ENCODE measurements around the gene PCSK7.

Gene PCSK7

DNA sequence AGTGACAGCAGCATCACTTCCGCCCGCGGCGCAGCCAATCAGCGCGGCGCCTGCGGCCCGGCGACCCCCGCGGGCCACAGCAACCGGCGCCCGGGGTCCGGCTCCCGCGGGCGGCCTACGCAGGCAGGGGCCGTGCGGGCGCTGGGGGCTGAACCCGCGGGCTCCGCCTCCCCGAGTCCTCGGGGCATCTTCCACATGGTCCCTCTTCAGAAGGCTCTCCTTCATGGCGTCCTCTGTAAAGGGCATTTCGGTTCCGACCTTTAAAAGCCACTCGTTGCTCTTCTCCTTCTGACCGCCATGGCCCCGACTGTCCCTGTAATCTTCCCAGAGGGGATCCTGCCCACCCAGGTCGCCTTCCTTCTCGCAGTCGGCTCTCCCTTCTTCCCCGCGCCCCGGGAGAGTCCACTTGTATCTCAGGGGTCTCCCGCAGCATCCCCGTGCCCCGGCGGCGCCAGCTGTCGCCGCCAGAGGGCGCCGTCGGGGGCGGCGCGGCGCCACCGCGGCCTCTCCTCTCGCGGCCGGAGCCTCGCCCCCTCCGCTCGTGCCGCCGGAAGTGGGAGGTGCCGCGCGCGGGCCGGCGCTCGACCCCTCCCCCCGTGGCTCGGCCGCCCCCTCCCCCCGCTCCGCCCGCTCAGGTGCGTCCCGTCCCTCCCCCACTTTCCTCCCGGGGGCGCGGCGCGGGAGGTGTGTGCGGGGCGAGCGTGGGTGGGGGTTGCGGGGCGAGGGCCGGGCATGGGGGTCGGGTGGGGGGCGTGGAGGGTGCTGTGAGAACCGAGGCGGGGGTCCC lies 412 bp upstream of the PCSK7 start, which contains the start of gene RNF214:
Gene RNF214, plus strand, starts transcription at position 580 of the 787 bp plus-strand sequence. CDS start 1,602 bp downstream, outside the sequence.
- in situ Hi-C loops (cut with MboI; ENCODE audit: low sequenced_read_pairs) = no loop called here

DNA sequence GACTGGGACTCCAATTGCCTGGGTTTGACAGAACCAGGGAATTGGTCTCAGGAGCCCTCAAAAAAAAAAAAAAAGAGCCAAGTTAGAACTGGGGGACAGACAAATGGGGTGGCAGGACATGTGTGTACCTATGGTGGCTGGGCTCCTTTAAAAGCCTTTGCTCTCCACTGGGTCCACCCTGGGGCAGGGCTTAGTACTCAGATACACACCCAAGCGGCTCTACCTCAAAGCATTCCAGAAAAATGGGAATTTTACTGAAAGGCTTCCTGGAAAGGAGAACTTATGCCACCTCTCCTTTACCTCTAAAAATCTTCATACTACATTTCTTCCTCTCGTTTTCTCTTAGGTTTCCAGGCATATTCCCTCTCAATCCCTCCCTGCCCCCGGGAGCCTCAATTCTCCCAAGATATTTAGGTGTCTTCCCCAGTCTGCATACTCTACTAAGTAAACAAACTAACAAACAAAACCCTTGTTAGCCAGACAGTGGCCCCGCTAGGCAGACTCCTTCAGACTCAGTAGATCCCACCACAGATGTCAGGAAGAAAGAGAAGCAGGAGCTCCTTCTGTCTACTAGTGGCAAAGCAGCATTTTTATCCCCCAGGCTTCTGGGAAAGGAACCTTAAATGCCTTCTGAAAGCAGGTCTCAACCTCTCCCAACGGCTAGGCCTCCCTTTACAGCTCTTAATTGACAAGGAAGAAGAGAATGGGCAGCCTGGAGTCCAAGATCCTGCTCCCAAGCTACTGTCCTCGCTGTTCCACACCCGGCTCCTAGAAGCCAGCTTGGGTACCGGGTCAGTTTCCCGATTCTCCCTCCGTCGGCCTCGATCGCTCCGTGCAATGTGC lies 653 bp downstream of the PCSK7 start:
- in situ Hi-C loops (cut with MboI; ENCODE audit: low sequenced_read_pairs) = no loop called here

DNA sequence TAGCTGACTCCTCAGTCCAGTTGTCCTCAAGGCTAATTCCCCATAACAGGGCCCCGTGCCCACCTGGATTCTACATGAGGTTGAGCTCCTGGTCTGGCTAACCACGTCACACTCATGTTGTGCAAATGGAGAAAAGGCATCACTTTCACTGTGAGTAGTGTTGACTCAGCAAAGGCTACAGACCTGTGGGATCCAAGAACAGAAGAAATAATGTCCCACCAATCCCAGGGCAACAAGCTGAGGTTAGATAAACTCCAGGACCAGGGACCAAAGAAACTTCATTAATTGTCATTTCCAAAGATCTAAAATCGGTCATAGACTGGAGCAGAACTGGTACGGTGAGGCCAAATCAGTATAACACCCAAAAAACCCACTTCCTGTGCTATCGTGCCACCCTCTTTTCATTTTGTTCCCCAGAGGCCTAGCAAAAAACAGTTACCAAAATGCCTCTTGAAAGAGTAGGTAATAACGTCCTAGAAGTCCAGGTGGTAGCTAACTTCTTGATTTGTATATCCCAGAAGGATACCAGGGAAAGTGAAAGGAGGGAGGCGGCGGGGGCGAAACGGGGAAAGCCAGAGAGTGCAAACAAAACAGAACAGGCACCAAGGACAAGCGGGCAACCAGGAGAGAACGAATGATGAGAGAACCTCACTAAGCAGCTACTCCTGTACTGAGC lies 1.4 kb downstream of the PCSK7 start:
- in situ Hi-C loops (cut with MboI; ENCODE audit: low sequenced_read_pairs) = no loop called here

DNA sequence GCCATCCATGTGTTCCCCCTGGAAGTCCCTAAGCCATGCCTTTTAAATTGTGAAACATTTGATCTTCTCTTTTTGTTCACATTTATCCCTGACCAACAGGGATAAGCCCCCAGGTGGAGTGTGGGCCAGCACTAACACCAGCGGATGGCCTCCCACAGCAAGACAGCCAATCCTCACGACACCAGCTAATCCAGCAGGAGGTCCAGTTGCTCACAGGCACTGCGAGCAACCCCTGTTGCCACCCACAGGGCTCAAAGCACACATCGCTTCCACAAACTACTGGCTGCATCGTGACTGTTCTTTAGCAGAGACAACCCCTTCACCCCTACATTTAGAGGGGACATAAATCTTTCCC lies 2.0 kb downstream of the PCSK7 start:
- in situ Hi-C loops (cut with MboI; ENCODE audit: low sequenced_read_pairs) = no loop called here

DNA sequence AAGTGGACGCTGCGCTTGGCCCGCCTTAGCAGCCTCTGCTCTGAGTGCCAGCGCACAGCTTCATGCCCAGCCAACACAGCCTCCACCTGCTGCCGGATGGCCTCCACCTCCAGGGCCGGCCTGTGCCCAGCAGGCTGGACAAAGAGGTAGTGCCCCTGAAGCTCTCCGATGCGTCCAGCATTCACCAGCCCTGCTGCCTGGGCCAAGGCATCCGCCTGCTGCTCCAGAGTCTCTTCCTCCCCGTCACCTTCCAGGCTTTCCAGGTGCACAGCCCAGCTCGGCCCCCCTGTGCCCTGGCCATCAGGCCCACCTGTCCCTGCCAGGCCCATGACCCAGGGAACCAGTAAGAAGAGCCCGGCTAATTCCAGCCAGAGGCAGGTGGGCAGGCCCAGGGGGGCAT lies 2.5 kb downstream of the PCSK7 start:
- in situ Hi-C loops (cut with MboI; ENCODE audit: low sequenced_read_pairs) = no loop called here

DNA sequence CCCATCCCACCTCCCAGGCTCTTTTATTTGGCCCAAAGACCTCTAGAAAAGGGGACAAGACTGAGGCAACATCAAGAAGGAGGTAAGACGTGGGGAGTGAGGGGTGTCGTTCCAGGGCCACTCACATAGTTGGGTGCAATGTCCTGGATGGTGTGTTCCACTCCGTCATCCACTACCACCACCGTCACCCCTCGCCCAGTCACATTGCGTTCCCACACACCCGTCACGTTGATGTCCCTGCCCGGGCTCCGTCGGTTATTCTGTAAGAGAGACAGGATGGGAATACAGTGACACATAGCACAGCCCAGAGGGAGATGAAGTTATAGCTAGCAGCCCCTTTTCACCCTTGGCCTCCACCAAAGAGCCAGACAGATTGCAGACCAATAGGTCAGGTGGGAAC lies 3.8 kb downstream of the PCSK7 start:
- in situ Hi-C loops (cut with MboI; ENCODE audit: low sequenced_read_pairs) = no loop called here

DNA sequence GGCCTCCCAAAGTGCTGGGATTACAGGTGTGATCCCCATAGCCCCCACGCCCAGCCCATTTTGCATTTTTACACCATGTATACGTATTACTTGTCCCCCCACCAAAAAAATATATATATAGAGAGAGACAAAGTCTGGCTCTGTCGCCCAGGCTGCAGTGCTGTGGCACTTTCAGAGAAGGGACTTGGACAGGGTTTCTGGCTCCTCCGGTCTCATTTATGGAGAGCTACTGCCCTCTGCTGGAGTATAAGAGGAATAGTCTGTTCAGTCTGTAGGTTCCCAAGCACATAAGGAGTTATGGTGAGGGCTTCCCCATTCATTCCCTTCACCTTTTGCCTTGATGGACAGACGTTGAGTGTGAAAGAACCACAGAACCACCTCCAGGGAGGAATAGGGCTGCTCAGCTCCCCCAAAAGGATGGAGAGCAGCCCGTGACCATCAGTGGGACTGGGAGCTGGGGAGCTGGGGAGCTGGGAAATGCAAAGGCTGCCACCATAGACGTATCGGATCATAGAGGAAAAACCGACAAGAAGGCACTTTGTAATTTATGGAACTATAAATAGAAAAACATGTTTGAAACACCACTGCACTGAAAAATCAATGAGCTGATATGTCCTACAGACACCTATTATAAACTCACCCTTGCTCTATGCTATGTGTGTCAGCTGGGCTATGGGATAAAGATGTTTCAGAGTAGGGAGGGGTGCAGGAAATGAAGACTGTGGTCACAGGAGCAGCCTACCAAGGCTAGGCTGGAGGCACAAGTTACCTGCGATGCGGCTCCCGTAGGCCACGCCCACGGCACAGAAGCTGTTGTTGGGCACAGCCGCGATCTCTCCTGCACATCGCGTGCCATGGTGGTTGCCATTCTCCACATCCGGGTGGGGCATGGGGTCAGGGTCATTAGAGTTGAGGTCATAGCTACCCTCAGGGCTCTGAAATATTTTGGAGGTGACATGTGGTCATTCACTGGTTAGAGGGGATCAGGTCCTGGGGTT lies 5.2 kb downstream of the PCSK7 start:
- in situ Hi-C loops (cut with MboI; ENCODE audit: low sequenced_read_pairs) = no loop called here

DNA sequence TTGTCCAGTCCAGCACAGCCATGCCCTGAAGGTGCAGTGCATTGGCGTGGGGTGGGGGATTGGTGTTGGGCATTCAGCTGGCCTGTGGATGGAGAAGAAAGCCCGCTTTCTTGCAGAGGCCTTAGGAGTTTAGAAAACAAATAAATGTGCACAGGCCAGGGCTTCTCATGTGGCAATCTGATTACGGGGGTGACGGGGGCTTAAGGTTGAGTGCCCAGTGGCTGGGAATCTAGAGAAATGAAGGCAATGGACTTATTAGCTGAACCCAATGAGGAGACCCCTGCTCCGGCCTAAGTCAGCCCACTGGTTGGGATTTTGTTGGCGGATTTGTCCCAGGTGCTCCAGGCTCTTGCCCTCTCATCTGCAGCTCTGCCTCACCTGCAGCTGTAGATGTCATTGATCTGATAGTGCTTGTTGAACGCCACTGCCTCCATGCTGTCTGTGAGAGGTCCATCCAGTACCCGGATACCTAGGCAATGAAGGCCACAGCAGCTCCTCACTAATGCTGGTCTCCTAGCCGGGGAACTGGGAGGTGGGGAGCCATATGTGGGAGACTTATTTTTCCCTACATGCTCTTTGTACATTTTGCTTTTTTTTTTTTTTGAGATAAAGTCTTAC lies 6.2 kb downstream of the PCSK7 start:
- in situ Hi-C loops (cut with MboI; ENCODE audit: low sequenced_read_pairs) = no loop called here

DNA sequence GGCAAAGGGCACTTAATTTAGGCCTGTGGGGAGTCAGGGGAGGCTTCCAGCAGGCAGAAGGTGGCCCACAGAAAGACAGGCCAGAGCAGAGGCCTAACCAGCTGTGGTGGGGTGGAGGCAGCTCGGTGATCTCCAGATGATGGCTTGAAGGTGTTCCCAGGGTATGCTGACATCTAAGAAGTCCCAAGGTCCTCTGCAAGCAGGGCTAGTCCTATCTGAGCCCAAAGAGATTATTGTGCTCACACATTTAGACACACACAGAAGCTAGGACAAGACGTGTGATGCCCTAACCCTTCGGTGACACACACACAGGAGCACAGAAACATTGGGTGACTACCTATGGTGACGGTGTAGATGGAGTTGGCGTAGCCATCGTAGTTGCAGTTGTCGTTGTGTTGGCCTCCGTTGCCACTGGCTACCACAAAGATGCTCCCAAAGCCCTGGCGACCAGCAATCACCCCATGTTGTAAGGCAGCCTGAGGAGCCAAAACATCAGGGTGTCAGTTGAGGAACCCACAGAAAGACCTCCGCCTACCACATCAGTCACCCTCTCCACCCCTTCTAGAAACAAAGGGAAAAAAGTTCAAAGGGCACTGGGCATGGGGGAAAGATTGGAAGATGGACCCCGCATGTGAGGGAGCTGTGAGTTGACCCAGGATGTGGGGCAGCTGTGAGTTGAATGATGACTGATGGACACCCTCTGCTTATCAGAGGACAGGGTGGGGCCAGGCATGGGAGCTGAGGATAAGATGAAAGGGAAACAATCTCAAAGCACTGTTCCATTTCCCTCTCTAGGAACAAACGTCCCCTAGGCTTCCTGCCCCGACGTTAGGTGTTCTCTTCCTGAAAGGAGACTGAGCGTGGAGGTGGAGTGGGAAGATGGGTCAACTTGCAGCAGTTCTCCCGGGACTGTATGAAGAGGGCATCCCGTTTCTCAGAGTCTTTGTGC lies 7.9 kb downstream of the PCSK7 start:
- in situ Hi-C loops (cut with MboI; ENCODE audit: low sequenced_read_pairs) = no loop called here

DNA sequence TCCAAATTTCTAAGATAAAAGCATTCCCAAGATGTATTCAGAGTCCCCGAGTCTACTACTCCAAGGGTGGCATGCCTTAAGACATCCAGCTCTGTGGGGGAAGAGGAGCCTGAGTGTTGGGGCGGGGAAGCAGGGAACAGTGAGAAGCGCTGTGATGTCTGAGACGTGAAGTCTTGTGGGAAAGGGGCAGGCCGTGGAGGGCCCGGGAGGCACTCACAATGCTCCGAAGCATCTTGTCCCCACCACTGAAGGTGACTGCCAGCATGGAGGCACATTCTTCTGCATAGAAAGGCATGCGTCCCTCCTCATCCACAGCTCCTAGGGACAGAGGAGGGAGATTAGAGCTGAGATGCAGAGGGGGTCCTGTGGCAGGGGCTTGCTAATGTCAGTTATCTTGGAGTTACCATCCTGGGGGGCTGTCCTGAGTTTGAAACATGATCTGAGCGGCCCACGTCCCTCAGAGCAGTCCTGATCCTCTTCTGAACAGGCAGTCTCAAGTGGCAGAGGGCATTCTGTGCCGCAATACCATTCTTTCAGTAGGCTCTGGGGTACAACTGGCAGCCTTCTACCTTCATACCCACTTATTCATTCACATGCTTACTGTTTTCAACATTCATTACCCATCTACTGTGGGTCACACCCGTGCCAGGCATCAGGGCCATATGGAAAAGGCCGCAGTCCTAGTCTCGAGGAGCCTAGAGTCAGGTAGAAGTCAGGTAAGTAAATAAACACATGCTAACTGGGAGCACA lies 8.7 kb downstream of the PCSK7 start:
- in situ Hi-C loops (cut with MboI; ENCODE audit: low sequenced_read_pairs) = no loop called here

DNA sequence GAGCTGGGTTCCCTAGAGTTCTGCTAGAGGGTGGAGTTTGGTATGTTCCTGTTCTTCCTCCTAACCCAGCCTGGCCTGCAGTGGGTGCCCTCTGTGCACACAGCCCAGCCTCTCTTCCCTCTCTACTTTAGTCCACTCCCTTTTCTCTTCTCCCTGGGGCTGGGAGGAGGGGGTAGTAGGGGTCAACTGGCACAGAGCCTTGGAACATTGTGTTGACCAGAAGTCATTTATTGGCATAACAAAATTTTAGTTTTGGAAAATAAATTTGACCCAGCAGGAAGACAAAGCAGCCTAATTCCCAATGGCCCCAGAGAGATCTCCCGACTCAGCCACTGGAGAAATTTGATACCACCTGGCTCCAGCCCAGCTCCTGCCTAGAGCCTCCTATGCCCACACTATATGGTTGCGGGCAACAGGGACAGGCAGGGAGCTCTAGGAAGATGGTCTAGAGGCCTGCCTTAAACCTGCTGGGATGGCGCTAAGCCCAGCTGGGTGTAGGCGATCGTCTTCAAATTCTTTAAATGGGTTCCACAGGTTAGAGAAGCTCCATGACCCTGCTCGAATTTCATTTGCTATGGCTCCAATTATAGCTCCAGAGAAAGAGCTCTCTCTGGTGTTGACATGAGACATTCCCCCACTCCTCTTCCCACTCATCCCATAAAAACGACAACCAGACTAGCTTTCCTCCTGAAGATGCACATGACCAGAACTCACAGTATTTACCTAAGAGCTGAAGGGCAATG lies 9.9 kb downstream of the PCSK7 start:
- in situ Hi-C loops (cut with MboI; ENCODE audit: low sequenced_read_pairs) = no loop called here

DNA sequence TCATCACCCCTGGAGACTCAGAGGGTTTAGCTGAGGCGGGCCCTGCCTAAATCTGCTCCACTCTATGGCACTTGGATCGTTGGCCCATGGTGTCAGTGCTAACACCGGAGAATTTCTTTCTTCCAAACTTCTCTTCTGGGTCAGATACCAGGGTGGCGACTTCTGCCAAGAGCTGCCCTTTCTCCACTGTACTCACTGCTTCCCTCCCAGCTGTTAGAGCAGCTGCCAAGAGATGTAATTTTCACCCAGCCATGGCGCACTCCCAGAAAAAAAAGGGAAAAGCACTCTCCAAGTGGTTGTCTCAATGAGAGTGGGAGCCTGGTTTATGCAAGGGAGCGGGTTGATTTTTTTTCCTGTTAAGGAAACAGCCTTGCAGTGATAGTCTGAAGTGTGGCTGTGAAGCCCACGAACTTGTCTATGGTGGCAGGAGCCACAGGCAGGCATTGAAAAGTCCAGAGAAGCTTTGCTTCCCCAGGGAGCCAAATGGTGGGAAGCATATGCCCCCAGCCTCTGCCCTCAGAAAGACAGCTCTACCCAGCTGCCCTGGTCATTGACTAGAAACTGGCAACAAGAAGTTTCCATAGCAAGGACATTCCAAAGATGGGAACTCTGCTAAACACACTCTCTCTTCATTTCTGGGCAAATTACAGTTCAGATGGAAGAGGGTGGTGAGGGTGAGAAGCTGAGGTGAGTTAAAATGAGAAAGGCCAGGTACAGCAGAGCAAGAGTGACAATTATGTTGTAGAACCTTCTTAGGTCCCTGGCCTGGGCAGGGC lies 10.7 kb downstream of the PCSK7 start:
- in situ Hi-C loops (cut with MboI; ENCODE audit: low sequenced_read_pairs) = no loop called here

DNA sequence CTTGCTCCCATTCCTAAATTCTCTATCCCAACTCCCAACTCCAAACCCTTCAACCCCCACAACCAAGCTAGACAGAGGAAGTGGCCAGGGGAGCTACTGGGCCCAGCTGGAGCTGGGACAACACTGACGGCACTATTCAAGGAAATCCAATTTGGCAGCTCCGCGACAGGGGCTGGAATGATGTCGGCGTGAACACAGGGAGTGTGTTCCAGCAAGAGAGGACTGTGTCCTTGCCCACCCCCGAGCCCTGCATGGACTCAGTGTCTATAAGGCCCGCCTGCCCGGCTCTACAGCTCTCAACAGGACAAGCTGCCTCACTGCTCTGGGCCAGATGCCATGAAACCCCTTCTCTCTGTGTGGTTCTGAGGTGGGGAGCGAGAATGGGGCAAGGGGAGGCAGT lies 11.3 kb downstream of the PCSK7 start:
- in situ Hi-C loops (cut with MboI; ENCODE audit: low sequenced_read_pairs) = no loop called here

DNA sequence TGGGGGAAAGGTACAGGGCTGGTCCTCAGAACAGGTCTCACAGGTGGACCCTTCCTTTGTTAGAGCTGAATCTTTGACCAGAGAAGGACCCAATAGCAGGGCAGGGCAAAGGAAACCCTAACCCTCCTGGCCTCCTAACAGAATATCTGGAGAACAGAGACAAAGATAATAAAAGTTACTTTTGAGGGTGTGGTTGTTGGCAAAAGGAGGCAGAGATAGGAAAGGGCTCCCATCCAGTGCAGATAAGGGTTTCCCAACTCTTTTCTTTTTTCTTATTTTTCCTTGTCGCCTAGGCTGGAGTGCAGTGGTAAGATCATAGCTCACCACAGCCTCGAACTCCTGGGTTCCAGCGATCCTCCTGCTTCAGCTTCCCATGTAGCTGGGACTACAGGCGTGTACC lies 11.9 kb downstream of the PCSK7 start:
- in situ Hi-C loops (cut with MboI; ENCODE audit: low sequenced_read_pairs) = no loop called here

DNA sequence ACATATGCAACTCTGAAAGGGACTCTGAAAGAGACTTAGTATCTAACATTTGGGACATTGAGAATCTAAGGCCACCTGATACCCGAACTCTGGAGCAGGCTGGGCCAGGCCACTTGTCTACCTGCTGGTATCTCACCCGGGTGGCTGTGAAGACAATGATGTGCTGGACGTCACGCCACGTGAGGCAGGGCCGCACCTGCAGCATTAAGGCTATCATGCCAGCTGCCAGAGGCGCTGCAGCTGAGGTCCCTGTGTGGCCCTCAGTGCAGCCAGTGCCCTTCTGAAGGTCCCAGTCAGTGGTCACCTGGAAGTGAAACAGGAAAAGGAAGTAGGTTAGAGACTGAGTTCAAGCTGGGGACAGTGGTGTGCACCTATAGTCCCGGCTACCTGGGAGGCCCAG lies 12.4 kb downstream of the PCSK7 start:
- in situ Hi-C loops (cut with MboI; ENCODE audit: low sequenced_read_pairs) = no loop called here

DNA sequence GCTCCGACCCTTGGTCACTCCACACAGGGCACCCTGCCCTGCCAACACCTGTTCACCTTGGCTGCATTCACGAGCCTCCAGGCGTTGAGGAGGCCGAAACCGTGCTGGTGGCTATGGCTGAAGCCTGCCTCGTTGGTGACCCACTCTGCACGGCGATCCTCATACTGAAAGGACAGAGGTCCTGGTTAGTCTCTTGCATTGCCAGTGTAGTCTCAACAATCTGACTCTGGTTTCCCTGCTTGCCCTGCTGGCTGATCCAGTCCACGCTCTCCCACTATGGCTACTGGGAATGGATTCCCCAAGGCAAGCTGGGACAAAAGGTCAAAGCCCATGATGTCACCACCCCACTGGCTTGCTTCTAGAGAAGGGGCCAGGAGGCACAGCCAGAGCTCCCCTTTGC lies 12.9 kb downstream of the PCSK7 start:
- in situ Hi-C loops (cut with MboI; ENCODE audit: low sequenced_read_pairs) = no loop called here

Measured in HL-60/S4 (cell line).